Esophagus muscularis mucosa (tissue), 4 donors: ENCODE measurements around the gene RBM4.

Experiments
- EP300 ChIP-seq: sonication (generic); formaldehyde crosslinking; IDR thresholded peaks from one replicate; pipeline ENCODE4 v1.6.1; 2017; ENCODE audit warnings: antibody characterized with exemption
- POLR2A ChIP-seq: fragments of 450-650 bp; IDR thresholded peaks from one replicate; pipeline ENCODE4 v1.6.1; 2017; ENCODE audit warnings: antibody characterized with exemption, moderate library complexity, mild to moderate bottlenecking, low read depth
- POLR2AphosphoS5 ChIP-seq, 2 donors: sonication (generic); formaldehyde crosslinking; IDR thresholded peaks; one replicate each; pipeline ENCODE4 v1.6.1; 2017; ENCODE audit warnings: antibody characterized with exemption in 2 of 2
- TF ChIP-seq, protein P1 (sequence below), 3 experiments: fragments of 200-600 bp in 2 of 3; fragments of 450-650 bp in 1 of 3; sonication (generic) in 2 of 3; IDR thresholded peaks; one replicate each; pipeline ENCODE4 v1.5.1; 2017 to 2019; ENCODE audit warnings: antibody characterized with exemption in 3 of 3, mild to moderate bottlenecking in 2 of 3, moderate library complexity in 1 of 3

DNA sequence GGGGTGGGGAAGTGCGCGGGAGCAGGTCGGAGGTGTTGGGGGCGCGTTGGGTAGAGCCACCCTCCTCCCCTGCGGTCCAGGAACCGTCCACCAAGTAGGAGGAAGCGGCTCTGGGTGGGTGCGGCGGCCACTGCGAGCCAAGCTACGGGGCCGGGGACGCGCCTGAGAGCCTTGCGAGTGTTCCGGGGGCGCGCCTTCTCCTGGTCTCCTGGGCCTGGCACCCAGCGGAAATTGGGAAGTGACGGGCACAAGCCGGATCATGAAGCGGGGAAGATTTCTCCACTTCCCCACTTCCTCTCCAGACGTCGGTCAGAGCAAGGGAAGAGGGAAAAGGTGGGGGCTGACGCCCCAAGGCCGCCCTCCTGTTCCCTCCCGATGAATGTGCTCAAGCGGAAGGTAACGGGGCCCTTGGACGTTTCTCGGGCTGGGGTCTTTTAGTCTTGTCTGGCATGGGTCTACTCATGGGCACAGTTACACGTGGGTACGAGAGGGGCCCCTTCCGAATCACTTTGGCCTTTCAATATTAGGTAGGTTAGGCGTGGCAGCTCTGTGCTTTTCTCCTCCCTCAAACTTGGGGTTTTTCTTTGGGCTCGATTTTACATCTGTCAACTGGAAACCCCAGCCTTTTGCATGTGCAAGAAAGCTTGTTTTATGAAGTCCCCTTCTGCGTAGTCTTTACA lies 21.2 kb upstream of the RBM4 start:
- TF ChIP-seq, protein P1, sequence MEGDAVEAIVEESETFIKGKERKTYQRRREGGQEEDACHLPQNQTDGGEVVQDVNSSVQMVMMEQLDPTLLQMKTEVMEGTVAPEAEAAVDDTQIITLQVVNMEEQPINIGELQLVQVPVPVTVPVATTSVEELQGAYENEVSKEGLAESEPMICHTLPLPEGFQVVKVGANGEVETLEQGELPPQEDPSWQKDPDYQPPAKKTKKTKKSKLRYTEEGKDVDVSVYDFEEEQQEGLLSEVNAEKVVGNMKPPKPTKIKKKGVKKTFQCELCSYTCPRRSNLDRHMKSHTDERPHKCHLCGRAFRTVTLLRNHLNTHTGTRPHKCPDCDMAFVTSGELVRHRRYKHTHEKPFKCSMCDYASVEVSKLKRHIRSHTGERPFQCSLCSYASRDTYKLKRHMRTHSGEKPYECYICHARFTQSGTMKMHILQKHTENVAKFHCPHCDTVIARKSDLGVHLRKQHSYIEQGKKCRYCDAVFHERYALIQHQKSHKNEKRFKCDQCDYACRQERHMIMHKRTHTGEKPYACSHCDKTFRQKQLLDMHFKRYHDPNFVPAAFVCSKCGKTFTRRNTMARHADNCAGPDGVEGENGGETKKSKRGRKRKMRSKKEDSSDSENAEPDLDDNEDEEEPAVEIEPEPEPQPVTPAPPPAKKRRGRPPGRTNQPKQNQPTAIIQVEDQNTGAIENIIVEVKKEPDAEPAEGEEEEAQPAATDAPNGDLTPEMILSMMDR (IDR thresholded peaks at IDR 0.05), result no peak
- no peak for TF ChIP-seq EP300
- TF ChIP-seq POLR2AphosphoS5 (IDR thresholded peaks at IDR 0.05), result no peak
- TF ChIP-seq POLR2A, result no peak
